Choroid plexus epithelial cell (primary cell): ENCODE measurements around the gene ARHGEF19.
"Not testable (repeated sequence)": the region's sequence is repeated elsewhere in the genome, so short reads cannot be mapped to it uniquely, and the experiment has no call there.

Experiments
- DNase-seq: peaks from one replicate; pipeline ENCODE4 v3.0.0-alpha.2; 2010; ENCODE audit warnings: low read depth
- H3K4me3 ChIP-seq: 2 replicates; pipeline ENCODE4 v1.5.1; 2011; ENCODE audit warnings: low read depth, mild to moderate bottlenecking, control low read depth, low read length, moderate library complexity
- TF ChIP-seq, protein P1 (sequence below): conservative IDR thresholded peaks from 2 replicates; pipeline ENCODE4 v1.5.1; 2011; ENCODE audit warnings: low read depth, mild to moderate bottlenecking, control low read depth, inconsistent platforms, low read length, moderate library complexity

Gene ARHGEF19

DNA sequence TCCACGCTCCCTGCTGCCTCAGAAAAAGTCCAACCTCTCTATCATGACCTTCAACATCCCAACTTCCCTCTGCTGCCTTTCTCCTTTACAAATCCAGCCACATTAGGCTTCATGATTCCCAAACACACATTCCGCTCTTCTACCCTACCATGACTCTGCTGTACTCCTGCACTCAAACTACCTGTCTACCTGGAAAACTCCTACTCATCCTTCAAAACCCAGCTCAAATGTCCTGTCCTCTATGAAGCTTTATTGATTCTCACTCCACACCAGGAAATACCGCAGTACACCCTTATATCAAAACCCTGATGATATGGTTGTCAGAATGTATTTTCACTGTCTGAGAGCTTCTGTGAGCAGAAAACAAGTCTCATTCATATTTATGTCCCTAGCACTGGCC, 8.9 kb downstream of the ARHGEF19 start:
- H3K4me3 ChIP-seq: no peak overlapping the region
- TF ChIP-seq, protein P1, sequence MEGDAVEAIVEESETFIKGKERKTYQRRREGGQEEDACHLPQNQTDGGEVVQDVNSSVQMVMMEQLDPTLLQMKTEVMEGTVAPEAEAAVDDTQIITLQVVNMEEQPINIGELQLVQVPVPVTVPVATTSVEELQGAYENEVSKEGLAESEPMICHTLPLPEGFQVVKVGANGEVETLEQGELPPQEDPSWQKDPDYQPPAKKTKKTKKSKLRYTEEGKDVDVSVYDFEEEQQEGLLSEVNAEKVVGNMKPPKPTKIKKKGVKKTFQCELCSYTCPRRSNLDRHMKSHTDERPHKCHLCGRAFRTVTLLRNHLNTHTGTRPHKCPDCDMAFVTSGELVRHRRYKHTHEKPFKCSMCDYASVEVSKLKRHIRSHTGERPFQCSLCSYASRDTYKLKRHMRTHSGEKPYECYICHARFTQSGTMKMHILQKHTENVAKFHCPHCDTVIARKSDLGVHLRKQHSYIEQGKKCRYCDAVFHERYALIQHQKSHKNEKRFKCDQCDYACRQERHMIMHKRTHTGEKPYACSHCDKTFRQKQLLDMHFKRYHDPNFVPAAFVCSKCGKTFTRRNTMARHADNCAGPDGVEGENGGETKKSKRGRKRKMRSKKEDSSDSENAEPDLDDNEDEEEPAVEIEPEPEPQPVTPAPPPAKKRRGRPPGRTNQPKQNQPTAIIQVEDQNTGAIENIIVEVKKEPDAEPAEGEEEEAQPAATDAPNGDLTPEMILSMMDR: no peak
- DNase-seq: no peak

DNA sequence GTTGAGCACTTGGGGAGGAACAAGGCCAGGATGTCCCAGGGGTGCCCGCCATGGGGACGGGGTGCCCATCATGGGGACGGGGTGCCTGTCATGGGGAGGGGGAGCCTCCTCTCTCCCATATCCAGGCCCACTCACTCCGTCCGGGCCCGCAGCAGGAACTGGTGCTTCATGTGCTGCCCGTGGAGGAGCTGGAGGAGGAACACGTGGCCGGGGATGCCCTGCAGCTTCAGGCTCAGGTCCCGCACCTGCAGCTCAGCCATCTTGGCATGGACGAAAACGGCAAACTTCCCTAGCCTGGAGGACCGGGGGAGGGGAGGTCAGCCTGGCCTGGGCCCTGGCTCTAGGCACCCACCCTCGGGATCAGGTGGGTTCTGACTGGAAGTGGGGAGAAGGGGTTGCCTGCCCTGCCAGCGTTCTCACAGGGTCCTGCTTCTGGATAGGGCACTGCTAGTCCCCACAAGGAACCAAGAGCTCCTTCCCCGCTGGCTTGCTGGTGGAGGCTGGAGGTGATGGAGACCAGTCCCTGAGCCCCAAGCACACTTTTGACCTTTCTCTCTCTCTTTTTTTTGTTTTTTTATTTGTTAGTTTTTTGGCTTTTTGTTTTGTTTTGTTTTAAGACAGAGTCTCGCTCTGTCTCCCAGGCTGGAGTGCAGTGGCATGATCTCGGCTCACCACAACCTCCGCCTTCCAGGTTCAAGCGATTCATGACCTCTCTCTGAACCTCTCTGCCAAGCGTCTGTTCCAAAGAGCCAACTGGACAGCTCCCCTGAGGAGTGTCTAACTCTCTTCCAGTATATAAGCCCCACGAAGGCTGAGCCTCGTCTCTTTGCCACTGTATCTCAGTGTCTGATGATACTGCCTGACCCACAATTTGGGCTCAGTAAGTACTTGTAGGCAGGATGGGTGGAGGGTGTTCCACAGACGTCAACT, 9.9 kb downstream of the ARHGEF19 start:
- DNase-seq: no peak
- no peak overlapping the region for H3K4me3 ChIP-seq
- TF ChIP-seq, protein P1: no peak

DNA sequence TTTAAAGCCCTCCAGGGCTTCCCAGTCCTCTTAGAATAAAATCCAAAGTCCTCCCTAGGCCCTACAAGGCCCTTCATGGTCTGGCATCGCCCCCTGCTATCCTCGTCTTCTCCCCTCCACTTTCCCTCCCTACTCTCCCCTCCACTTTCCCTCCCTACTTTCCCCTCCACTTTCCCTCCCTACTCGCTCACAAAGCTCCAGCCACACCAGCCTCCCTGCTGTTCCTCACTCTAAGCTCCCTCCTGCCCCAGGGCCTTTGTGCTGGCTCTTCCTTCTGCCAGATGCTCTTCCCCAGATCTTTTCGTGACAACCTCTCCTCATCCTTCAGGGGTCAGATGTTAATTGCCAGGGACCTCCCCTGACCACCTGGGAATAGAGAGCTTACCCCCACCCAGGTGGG, 12.8 kb downstream of the ARHGEF19 start:
- TF ChIP-seq, protein P1: no peak
- H3K4me3 ChIP-seq: no peak overlapping the region
- DNase-seq: no peak

DNA sequence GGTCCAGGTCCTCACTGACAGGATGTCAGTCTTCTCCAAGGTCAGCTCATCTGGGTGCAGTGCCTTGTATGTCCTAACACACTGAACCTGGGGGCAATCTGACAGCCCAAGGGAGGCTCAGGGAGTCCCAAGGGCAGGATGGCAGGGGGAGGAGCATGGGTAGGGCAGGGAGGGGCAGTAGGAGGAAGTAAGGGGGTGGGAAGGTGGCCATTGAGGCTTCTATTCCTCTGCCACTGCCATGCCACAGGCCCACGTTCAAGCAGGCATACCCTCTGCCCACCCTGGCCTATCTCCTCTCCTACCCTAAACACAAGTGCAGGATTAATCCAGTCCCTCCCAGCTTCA, 13.3 kb downstream of the ARHGEF19 start:
- no peak for DNase-seq
- no peak overlapping the region for H3K4me3 ChIP-seq
- TF ChIP-seq, protein P1: no peak

DNA sequence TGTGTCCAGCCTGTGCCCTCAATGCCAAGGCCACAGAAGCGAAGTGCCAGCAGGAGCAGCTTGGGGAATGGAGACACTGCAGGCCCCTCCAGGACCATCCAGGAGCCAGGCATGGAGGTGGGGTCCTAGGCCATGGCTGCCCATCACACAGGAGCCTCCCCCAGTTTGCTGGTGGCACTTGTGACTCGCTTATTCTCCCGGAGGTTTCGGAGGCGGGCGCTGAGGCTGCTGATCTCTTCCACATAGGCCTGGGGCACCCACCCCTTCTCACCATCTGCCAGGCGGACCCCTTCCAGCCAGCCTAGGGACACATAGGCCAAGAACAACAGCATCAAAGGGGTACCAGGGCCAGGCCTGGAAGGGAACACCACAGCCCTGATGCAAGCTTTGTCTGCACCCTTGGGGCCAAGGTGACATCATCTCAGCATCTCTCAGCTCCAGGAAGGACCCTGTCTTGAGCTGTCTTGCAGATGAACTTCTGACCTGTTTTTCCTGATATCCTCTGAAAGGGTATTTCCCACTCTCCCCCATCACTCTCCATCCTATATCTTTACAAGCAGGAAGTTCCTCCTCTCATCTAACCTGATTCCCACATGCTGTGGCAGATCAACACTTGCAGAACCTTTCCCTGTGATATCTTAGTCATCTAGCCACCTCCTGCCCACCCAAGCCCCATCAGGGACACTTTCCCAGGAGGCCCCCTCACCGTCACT, 13.9 kb downstream of the ARHGEF19 start:
- TF ChIP-seq, protein P1: no peak
- H3K4me3 ChIP-seq: no peak overlapping the region
- DNase-seq: no peak

DNA sequence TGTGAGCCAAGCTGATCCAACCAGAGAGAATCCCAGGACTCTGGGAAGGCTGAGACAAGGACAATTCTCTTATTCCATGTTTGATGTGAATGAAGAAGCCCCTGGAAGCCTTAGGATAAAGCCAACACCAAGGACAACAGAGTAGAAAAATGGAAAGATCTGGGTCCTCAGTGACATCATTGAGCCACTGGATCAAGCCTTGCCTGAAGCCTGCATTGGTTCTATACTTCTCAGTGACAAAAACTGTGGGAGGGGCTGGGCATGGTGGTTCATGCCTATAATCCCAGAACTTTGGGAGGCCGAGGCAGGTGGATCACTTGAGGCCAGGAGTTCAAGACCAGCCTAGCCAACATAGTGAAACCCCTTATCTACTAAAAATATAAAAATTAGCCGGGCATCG, 15.6 kb downstream of the ARHGEF19 start:
- no peak for DNase-seq
- TF ChIP-seq, protein P1: no peak
- no peak overlapping the region for H3K4me3 ChIP-seq

DNA sequence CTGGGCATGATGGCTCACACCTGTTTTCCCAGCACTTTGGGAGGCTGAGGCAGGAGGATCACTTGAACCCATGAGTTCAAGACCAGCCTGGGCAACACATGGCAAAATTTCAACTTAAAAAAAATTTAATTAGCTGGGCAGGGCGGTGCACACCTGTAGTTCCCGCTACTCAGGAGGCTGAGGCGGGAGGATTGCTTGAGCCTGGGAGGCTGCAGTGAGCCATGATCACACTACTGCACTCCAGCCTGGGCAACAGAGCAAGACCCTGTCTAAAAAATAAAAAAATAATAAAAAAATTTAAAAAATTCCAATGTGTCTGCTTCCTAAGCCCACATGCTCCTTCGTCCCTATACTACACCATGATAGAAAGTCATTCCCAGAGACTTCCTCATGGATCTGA, 16.3 kb downstream of the ARHGEF19 start:
- DNase-seq, H3K4me3 ChIP-seq: not testable (repeated sequence)
